Measurements from ENCODE around the gene DAZ2. TPM values are rescaled to one million over a fixed set of nuclear protein-coding genes. Genes with fewer than 3 reads are reported as not detected.
"Not testable (repeated sequence)": the region's sequence is repeated elsewhere in the genome, so short reads cannot be mapped to it uniquely, and the experiment has no call there.

Gene DAZ2
- total RNA-seq (2021; ENCODE audit: unreplicated experiment) (not detected), Bru-seq, nascent RNA (not detected), BruChase-seq, experiment 1, labeled RNA remaining after a 6-hour chase (not detected), BruChase-seq, experiment 2, labeled RNA remaining after a 2-hour chase (not detected)
- not detected in 2 replicates for polyA plus RNA-seq (2012)
- long read RNA-seq: 0 reads

- H2AFZ ChIP-seq (ENCODE audit: low read depth, low read length, poor library complexity, severe bottlenecking); H3K9ac ChIP-seq (ENCODE audit: low read length); H3K79me2 ChIP-seq (ENCODE audit: insufficient read depth, low read length); H3K36me3 ChIP-seq (ENCODE audit: control insufficient read depth in 1 of 2, insufficient read depth in 2 of 2, low read length in 2 of 2); intact Hi-C loops (cut with micrococcal nuclease); BruUV-seq (replicated peaks); POLR2A ChIA-PET; H3K4me2 ChIP-seq (ENCODE audit: low read length); H3K9me2 ChIP-seq (ENCODE audit: insufficient read depth); H3K4me1 ChIP-seq (ENCODE audit: control insufficient read depth in 1 of 2, insufficient read depth in 2 of 2, low read length in 2 of 2); H4K20me1 ChIP-seq (ENCODE audit: insufficient read depth); H3K27ac ChIP-seq (ENCODE audit: low read depth, low read length); H3K4me3 ChIP-seq (replicated peaks in 1 of 2; ENCODE audit: low read depth in 1 of 2, low read length in 2 of 2); DNase-seq (ENCODE audit: low read depth, low spot score); H3K9me3 ChIP-seq (ENCODE audit: control insufficient read depth in 1 of 2, insufficient read depth in 1 of 2, low read depth in 1 of 2, low read length in 2 of 2); RAD21 ChIA-PET (ENCODE audit: low non-redundant PET in 1 of 2, low total read pairs in 2 of 2, uncharacterized antibody in 2 of 2, unreplicated experiment in 2 of 2); ATAC-seq; CTCF ChIA-PET; H3K27me3 ChIP-seq (ENCODE audit: insufficient read depth, low read length): not testable (repeated sequence)
Measured at GRCh38 chrY:23219233-23219632, at the start of gene DAZ2. Gene DAZ2 (plus strand): TSS chrY:23219533. CDS start chrY:23219741, 208 bp downstream.

GRCh38 chrY:23198908-23199307 lies 20.4 kb upstream of the DAZ2 start, which contains the start of gene DAZ1:
Gene DAZ1 (minus strand): TSS chrY:23199008. CDS start chrY:23198800, 208 bp downstream.
- CTCF ChIA-PET; ATAC-seq; H3K9ac ChIP-seq (ENCODE audit: low read length); H3K79me2 ChIP-seq (ENCODE audit: insufficient read depth, low read length); POLR2A ChIA-PET; H3K4me1 ChIP-seq (ENCODE audit: control insufficient read depth in 1 of 2, insufficient read depth in 2 of 2, low read length in 2 of 2); H3K9me3 ChIP-seq (ENCODE audit: control insufficient read depth in 1 of 2, insufficient read depth in 1 of 2, low read depth in 1 of 2, low read length in 2 of 2); BruUV-seq (replicated peaks); H4K20me1 ChIP-seq (ENCODE audit: insufficient read depth); RAD21 ChIA-PET (ENCODE audit: low non-redundant PET in 1 of 2, low total read pairs in 2 of 2, uncharacterized antibody in 2 of 2, unreplicated experiment in 2 of 2); H3K27ac ChIP-seq (ENCODE audit: low read depth, low read length); H2AFZ ChIP-seq (ENCODE audit: low read depth, low read length, poor library complexity, severe bottlenecking); H3K36me3 ChIP-seq (ENCODE audit: control insufficient read depth in 1 of 2, insufficient read depth in 2 of 2, low read length in 2 of 2); H3K4me2 ChIP-seq (ENCODE audit: low read length); DNase-seq (ENCODE audit: low read depth, low spot score); H3K27me3 ChIP-seq (ENCODE audit: insufficient read depth, low read length); intact Hi-C loops (cut with micrococcal nuclease); H3K9me2 ChIP-seq (ENCODE audit: insufficient read depth); H3K4me3 ChIP-seq (replicated peaks in 1 of 2; ENCODE audit: low read depth in 1 of 2, low read length in 2 of 2): not testable (repeated sequence)

GRCh38 chrY:23207455-23207854 lies 11.9 kb upstream of the DAZ2 start:
- H3K4me2 ChIP-seq (ENCODE audit: low read length); H3K9me2 ChIP-seq (ENCODE audit: insufficient read depth); H3K79me2 ChIP-seq (ENCODE audit: insufficient read depth, low read length); DNase-seq (ENCODE audit: low read depth, low spot score); H3K9me3 ChIP-seq (ENCODE audit: control insufficient read depth in 1 of 2, insufficient read depth in 1 of 2, low read depth in 1 of 2, low read length in 2 of 2); ATAC-seq; H3K27ac ChIP-seq (ENCODE audit: low read depth, low read length); POLR2A ChIA-PET; RAD21 ChIA-PET (ENCODE audit: low non-redundant PET in 1 of 2, low total read pairs in 2 of 2, uncharacterized antibody in 2 of 2, unreplicated experiment in 2 of 2); BruUV-seq (replicated peaks); H3K27me3 ChIP-seq (ENCODE audit: insufficient read depth, low read length); H3K9ac ChIP-seq (ENCODE audit: low read length); H4K20me1 ChIP-seq (ENCODE audit: insufficient read depth); intact Hi-C loops (cut with micrococcal nuclease); CTCF ChIA-PET; H3K36me3 ChIP-seq (ENCODE audit: control insufficient read depth in 1 of 2, insufficient read depth in 2 of 2, low read length in 2 of 2); H2AFZ ChIP-seq (ENCODE audit: low read depth, low read length, poor library complexity, severe bottlenecking); H3K4me1 ChIP-seq (ENCODE audit: control insufficient read depth in 1 of 2, insufficient read depth in 2 of 2, low read length in 2 of 2); H3K4me3 ChIP-seq (replicated peaks in 1 of 2; ENCODE audit: low read depth in 1 of 2, low read length in 2 of 2): not testable (repeated sequence)

GRCh38 chrY:23209802-23210495 lies 9.4 kb upstream of the DAZ2 start:
- H3K36me3 ChIP-seq (ENCODE audit: control insufficient read depth in 1 of 2, insufficient read depth in 2 of 2, low read length in 2 of 2); DNase-seq (ENCODE audit: low read depth, low spot score); ATAC-seq; RAD21 ChIA-PET (ENCODE audit: low non-redundant PET in 1 of 2, low total read pairs in 2 of 2, uncharacterized antibody in 2 of 2, unreplicated experiment in 2 of 2); H3K27ac ChIP-seq (ENCODE audit: low read depth, low read length); CTCF ChIA-PET; H2AFZ ChIP-seq (ENCODE audit: low read depth, low read length, poor library complexity, severe bottlenecking); H3K4me1 ChIP-seq (ENCODE audit: control insufficient read depth in 1 of 2, insufficient read depth in 2 of 2, low read length in 2 of 2); BruUV-seq (replicated peaks); H3K79me2 ChIP-seq (ENCODE audit: insufficient read depth, low read length); H3K9ac ChIP-seq (ENCODE audit: low read length); H3K9me3 ChIP-seq (ENCODE audit: control insufficient read depth in 1 of 2, insufficient read depth in 1 of 2, low read depth in 1 of 2, low read length in 2 of 2); intact Hi-C loops (cut with micrococcal nuclease); H3K4me3 ChIP-seq (replicated peaks in 1 of 2; ENCODE audit: low read depth in 1 of 2, low read length in 2 of 2); H4K20me1 ChIP-seq (ENCODE audit: insufficient read depth); H3K4me2 ChIP-seq (ENCODE audit: low read length); H3K9me2 ChIP-seq (ENCODE audit: insufficient read depth); H3K27me3 ChIP-seq (ENCODE audit: insufficient read depth, low read length); POLR2A ChIA-PET: not testable (repeated sequence)

All from HCT116 (cell line).